Effector CD4-positive, alpha-beta T cell (primary cell): ENCODE data around the gene KRT73.

Experiments used
- DNase-seq: peaks from one replicate; pipeline ENCODE4 v3.0.0-alpha.2; 2020

Gene KRT73

GRCh38 chr12:52645120-52645761, 26.9 kb upstream of the KRT73 start:
- peak; percentile 9 for DNase-seq

GRCh38 chr12:52644078-52644415, 25.7 kb upstream of the KRT73 start:
- no peak for DNase-seq

- DNase-seq = no peak
These were observed 25.1 kb upstream of the KRT73 start for GRCh38 chr12:52643233-52644077.

- no peak for DNase-seq
These were observed 23.1 kb upstream of the KRT73 start for GRCh38 chr12:52641468-52641867.

GRCh38 chr12:52637299-52637698, 18.9 kb upstream of the KRT73 start:
- no peak for DNase-seq

GRCh38 chr12:52636592-52637258, 18.4 kb upstream of the KRT73 start:
- DNase-seq = no peak

- no peak for DNase-seq
These were observed 17.8 kb upstream of the KRT73 start for GRCh38 chr12:52636189-52636588.

GRCh38 chr12:52634266-52635056, 16.1 kb upstream of the KRT73 start:
- no peak for DNase-seq

GRCh38 chr12:52633383-52633782, 15.0 kb upstream of the KRT73 start:
- no peak for DNase-seq

- DNase-seq = no peak
These were observed 14.3 kb upstream of the KRT73 start for GRCh38 chr12:52632656-52633055.

- no peak for DNase-seq
These were observed 13.5 kb upstream of the KRT73 start for GRCh38 chr12:52631676-52632459.

GRCh38 chr12:52631264-52631663, 12.9 kb upstream of the KRT73 start:
- DNase-seq = no peak

GRCh38 chr12:52630599-52631200, 12.3 kb upstream of the KRT73 start:
- no peak for DNase-seq

- no peak for DNase-seq
These were observed 11.7 kb upstream of the KRT73 start for GRCh38 chr12:52630008-52630500.

- DNase-seq = no peak
These were observed 11.1 kb upstream of the KRT73 start for GRCh38 chr12:52629281-52630007.

- DNase-seq = no peak
These were observed 10.5 kb upstream of the KRT73 start for GRCh38 chr12:52628841-52629240.

GRCh38 chr12:52628111-52628507, 9.8 kb upstream of the KRT73 start:
- no peak for DNase-seq

GRCh38 chr12:52627395-52628110, 9.2 kb upstream of the KRT73 start:
- DNase-seq = no peak

GRCh38 chr12:52622349-52622748, 4.0 kb upstream of the KRT73 start:
- DNase-seq = no peak

GRCh38 chr12:52618866-52619265, 507 bp upstream of the KRT73 start:
- DNase-seq = no peak
